Cerebellar nuclear complex (tissue), 1 donor: ENCODE measurements around the gene LRRC8A.
"Not testable (repeated sequence)": the region's sequence is repeated elsewhere in the genome, so short reads cannot be mapped to it uniquely, and the experiment has no call there.

Experiments used
- DNase-seq, 2 experiments: peaks; one replicate each; lab custom pipeline; 2025; lab: John Stamatoyannopoulos, UW

Gene LRRC8A

GRCh38 chr9:128921881-128922763 lies 40.2 kb downstream of the LRRC8A start:
- DNase-seq, result no peak

GRCh38 chr9:128923493-128923883 lies 41.6 kb downstream of the LRRC8A start:
- DNase-seq, result no peak

GRCh38 chr9:128927731-128928411 lies 45.9 kb downstream of the LRRC8A start:
- no peak for DNase-seq

GRCh38 chr9:128928624-128929023 lies 46.7 kb downstream of the LRRC8A start:
- DNase-seq, result no peak

GRCh38 chr9:128929560-128929959 lies 47.6 kb downstream of the LRRC8A start:
- no peak for DNase-seq

GRCh38 chr9:128933731-128934130 lies 51.8 kb downstream of the LRRC8A start:
- no peak for DNase-seq

DNA sequence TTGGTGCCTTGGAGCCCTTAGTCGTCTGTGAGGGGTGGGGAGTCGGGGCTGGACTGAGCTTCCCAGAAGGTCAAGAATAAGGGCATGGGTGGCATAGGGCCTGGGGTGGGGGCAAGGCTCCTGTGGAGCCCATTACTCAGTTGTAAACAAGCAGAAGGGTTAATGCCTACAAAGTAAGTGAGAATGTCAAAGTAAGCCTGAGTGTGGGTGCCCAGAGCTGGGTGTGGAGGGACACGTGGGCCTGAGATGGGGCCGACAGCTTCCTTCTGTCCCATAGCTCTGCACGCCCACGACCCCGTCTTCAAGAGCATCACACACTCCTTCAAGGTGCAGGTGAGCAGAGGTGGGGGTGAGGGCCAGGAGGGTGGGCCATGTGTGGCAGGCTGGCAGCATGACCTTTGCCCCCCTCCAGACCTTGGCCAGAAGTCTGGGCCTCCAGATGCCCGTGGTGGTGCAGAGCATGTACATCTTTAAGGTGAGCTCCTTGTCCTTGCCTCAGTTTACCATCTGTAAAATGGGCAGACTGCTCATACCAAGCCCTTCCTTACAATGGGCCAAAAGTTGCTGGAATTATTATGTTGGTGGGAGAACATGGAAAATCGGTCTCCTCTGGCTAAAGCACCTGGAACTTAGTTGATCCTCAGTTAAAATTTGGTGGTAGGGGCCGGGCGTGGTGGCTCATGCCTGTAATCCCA lies 54.4 kb downstream of the LRRC8A start:
- DNase-seq, result no peak

DNA sequence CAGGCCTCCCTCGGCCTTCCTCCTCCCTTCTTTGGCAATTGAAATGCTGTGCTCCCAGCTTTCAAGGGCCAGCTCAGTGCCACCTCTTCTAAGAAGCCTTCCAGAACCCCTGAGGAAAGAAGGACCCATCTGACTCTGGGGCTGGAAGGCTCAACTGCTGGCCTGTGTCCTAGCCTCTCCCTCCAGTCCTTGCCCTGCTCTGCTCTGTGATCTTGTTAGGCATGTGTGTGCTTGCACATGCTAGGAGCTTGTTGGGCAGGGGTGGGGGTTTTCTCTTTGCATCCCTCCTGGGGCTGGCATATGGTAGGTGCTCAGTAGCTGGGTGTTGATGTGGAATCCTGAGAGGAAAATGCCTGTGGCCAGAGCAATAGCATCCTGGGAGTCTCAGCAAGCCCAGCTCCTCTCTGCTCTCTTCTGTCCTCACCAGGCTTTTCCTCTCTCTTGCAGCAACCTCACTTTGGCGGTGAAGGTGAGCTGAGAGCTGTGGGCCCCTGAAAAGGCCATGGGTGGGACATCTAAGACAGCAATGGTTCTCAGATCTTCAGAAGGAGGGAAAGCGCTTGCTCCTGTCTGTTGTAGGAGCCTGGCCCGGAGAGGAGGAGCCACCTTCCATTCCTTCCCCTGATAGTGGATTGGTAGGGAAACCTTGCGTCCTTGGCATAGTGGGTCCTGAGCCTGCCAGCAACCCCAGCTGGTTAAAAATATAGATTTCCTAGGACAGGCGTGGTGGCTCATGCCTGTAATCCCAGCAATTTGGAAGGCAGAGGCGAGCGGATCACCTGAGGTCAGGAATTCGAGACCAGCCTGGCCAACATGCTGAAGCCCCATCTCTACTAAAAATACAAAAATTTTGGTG lies 55.6 kb downstream of the LRRC8A start:
- no peak for DNase-seq

GRCh38 chr9:128940271-128940921 lies 58.5 kb downstream of the LRRC8A start:
- DNase-seq, result no peak

- no peak for DNase-seq
Measured at GRCh38 chr9:128940946-128941755, 59.2 kb downstream of the LRRC8A start.

GRCh38 chr9:128943832-128944620 lies 62.1 kb downstream of the LRRC8A start:
- no peak for DNase-seq

DNA sequence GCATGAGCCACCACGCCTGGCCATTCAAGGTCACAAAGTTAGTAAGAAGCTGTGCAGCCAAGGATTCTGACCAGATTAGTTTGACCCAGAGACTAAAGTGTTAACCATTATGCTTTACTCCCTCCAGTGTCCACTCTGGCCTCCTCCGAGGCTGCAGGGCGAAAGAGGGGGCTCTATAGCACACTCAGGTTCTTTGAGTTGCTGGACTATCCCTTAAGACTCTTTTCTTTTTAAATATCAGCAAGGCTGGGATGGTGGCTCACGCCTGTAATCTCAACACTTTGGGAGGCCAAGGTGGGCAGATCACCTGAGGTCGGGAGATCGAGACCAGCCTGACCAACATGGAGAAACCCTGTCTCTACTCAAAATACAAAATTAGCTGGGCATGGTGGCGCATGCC lies 63.0 kb downstream of the LRRC8A start:
- DNase-seq, result not testable (repeated sequence)

- DNase-seq, result no peak
Measured at GRCh38 chr9:128945798-128946501, 64.0 kb downstream of the LRRC8A start.

DNA sequence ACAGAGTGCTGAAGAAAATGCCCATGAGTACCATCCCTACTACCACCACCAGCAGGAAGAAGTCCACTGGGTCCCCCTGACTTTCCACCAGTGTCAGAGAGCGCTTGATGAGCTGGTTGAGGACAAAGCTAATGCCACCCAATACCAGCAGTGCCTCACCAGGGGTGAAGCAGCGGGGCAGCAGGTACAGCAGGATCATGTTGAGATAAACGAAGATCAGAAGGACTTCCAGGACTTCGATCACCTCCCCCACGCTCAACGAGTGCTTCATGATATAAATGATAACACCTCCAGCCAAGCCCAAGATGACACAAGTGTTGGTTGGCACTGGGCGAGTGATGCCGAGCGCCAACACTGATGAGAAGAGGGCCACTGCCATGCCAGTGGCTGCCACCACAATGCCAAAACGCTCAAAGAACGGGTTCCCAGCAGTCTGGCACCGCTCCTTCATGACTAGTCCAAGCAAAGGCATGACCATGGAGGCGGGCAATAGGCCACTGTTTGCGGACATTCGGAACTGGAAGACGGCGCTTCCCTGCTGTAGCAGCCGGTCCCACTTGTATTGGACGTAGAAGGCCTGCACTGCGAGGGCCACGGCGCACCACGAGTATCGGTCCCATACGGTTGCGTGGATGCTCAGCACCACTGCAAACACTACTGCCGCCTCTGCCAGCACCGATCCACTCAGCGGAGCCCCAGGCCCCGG lies 64.8 kb downstream of the LRRC8A start:
- DNase-seq, result no peak

DNA sequence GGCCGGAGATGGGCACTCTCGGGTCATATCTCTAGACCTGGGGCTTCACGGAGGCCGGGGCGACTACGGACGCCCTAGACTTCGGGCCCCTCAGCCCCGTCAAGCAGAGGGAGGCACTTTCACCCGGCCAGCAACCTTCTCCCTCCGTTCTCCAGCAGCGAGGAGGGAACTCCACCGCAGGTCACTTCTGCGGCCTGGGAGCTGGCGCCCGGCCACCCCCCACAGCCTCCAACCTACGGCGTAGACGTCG lies 65.3 kb downstream of the LRRC8A start:
- DNase-seq, result no peak

DNA sequence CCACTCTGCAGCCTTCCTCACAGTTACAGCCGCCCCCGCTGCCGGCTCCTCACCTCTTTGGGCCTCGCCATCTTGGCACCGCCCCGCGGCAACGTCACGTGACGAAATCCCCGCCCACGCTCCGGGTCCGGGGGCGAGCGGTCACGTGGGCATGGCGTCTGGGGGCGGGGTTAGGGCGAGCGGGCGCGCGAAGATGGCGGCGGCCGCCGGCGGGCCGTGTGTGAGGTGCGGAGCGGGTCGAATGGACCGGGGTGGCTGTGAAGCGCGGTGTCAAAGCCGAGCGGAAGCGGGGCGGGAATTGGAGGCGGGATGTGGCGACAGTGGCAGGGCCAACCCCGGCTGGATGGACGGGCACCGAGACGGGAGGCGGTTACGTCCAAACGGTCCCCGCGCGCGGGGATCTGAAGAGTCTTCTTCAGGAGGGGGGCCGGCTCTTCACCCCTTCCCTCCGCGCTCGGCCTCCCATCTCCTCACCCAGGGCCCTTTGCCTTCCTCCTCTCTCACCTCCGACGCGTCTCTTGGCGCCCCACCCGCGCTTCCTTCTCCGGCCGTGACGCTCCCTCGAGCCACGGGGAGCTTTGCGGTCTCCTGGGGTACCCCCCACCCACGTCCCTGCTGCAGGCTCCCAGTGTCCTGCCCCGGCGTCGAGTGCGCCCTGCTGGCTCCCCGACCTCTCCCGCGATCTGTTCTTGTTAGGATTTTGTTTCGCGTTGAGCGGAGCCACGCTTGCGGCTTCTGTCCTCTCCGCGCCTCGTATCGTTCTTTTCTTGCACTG lies 65.8 kb downstream of the LRRC8A start, which contains the start of the genes DOLK and NUP188:
TSS of gene DOLK (minus strand) at position 77 of the 775 bp plus-strand sequence. CDS start 300 bp downstream, outside the sequence.
TSS of gene NUP188 (plus strand) at position 173 of the 775 bp plus-strand sequence. CDS start at position 194, 21 bp downstream.
- DNase-seq, result peak in 1 of 2 experiments; percentile 78

- not testable (repeated sequence) for DNase-seq
Measured at GRCh38 chr9:128961403-128961802, 79.5 kb downstream of the LRRC8A start.
